ENCODE data around the gene LRIF1.

- TF ChIP-seq EZH2 (IDR thresholded peaks at IDR 0.05; ENCODE audit: low read depth, low read length, severe bottlenecking) (no peak), MAX (IDR thresholded peaks at IDR 0.05) (no peak)
Measured at GRCh38 chr1:110975265-110975664, 11.5 kb upstream of the LRIF1 start.
